HepG2 (cell line): Measurements from ENCODE around the gene HDAC10. TPM values are rescaled to one million over a fixed set of nuclear protein-coding genes. Genes with fewer than 3 reads are reported as not detected.

ENCODE experiments used
- AGO2 ChIP-seq: fragments of 200-400 bp; formaldehyde crosslinking; optimal IDR thresholded peaks from 2 replicates; pipeline ENCODE3; 2017; ENCODE audit warnings: mild to moderate bottlenecking, low read depth, low read length, moderate library complexity
- BATF2 ChIP-seq: sonication (generic); formaldehyde crosslinking; IDR thresholded peaks from 2 replicates; pipeline ENCODE4 v1.8.0; 2022; ENCODE audit warnings: mild to moderate bottlenecking, missing genetic modification reagents, moderate library complexity
- BRCA1 ChIP-seq: sonication (generic); formaldehyde crosslinking; IDR thresholded peaks from 2 replicates; pipeline ENCODE4 v1.4.0; 2020; ENCODE audit warnings: missing genetic modification reagents
- ELF3 ChIP-seq: IDR thresholded peaks from 2 replicates; pipeline ENCODE4 v1.6.1; 2016; ENCODE audit warnings: missing genetic modification reagents, missing compliant biosample characterization
- FOSL1 ChIP-seq: sonication (generic); formaldehyde crosslinking; IDR thresholded peaks from 2 replicates; pipeline ENCODE4 v1.9.0; 2021; ENCODE audit warnings: missing genetic modification reagents, borderline replicate concordance
- FOXA3 ChIP-seq: IDR thresholded peaks from 2 replicates; pipeline ENCODE4 v1.6.1; 2016; ENCODE audit warnings: missing genetic modification reagents, missing compliant biosample characterization
- GFI1 ChIP-seq: sonication (generic); formaldehyde crosslinking; IDR thresholded peaks from 2 replicates; pipeline ENCODE4 v1.5.0; 2020; ENCODE audit warnings: missing genetic modification reagents, mild to moderate bottlenecking, borderline replicate concordance
- HBP1 ChIP-seq: IDR thresholded peaks from 2 replicates; pipeline ENCODE4 v1.6.1; 2016; ENCODE audit warnings: low read depth, control low read depth
- MTA1 ChIP-seq: sonication (generic); formaldehyde crosslinking; IDR thresholded peaks from 2 replicates; pipeline ENCODE4 v1.4.0; 2020; ENCODE audit warnings: missing genetic modification reagents, mild to moderate bottlenecking, borderline replicate concordance
- MTA3 ChIP-seq: sonication (generic); formaldehyde crosslinking; IDR thresholded peaks from 2 replicates; pipeline ENCODE4 v1.4.0; 2020; ENCODE audit warnings: missing genetic modification reagents
- NFYC ChIP-seq: IDR thresholded peaks from 2 replicates; pipeline ENCODE4 v1.6.1; 2016; ENCODE audit warnings: missing genetic modification reagents, missing compliant biosample characterization
- PBX2 ChIP-seq: IDR thresholded peaks from 2 replicates; pipeline ENCODE4 v1.6.1; 2016; ENCODE audit warnings: control low read depth
- PLRG1 ChIP-seq: fragments of 450-650 bp; conservative IDR thresholded peaks from 2 replicates; pipeline ENCODE4 v1.6.1; 2016
- POLR2A ChIP-seq, 2 experiments: IDR thresholded peaks; 2 replicates each; pipeline ENCODE4 v1.6.1; 2011; ENCODE audit warnings: low read depth in 2 of 2, low read length in 2 of 2, mild to moderate bottlenecking in 1 of 2, moderate library complexity in 1 of 2; ENCODE audit not compliant: insufficient read depth in 1 of 2
- PPARG ChIP-seq: conservative IDR thresholded peaks from 2 replicates; pipeline ENCODE4 v1.6.1; 2016; ENCODE audit warnings: missing biosample characterization, missing genetic modification reagents
- ZNF225 ChIP-seq: sonication (generic); formaldehyde crosslinking; IDR thresholded peaks from 2 replicates; pipeline ENCODE4 v1.4.0; 2020; ENCODE audit warnings: mild to moderate bottlenecking, missing genetic modification reagents
- ZNF30 ChIP-seq: sonication (generic); formaldehyde crosslinking; IDR thresholded peaks from 2 replicates; pipeline ENCODE4 v1.5.0; 2020; ENCODE audit warnings: mild to moderate bottlenecking, missing genetic modification reagents
- ZNF784 ChIP-seq: sonication (generic); formaldehyde crosslinking; IDR thresholded peaks from 2 replicates; pipeline ENCODE4 v1.5.1; 2020; ENCODE audit warnings: missing genetic modification reagents, mild to moderate bottlenecking, borderline replicate concordance
- polyA plus RNA-seq, 8 experiments: library from polyadenylated mRNA; depleted of rRNA in 3 of 8; stranded (reverse) in 7 of 8; unstranded in 1 of 8; fragments of >200 nt; fragmentation: Illumina TruSeq in 4 of 8; extraction: Trizol in 4 of 8; gene quantifications; 2 replicates each; pipeline versions ENCODE4 v1.2.1 to v1.2.3, GENCODE V29; 2011 to 2016; ENCODE audit warnings: low read depth in 4 of 8, missing spikeins in 1 of 8, mixed read lengths in 1 of 8; ENCODE audit not compliant: insufficient read depth in 1 of 8
- total RNA-seq, 5 experiments: library from RNA; depleted of rRNA; stranded (reverse); fragments of >200 nt; fragmentation: Illumina TruSeq; extraction: Trizol; gene quantifications; 2 replicates each; pipeline ENCODE4 v1.2.3, GENCODE V29; 2016; ENCODE audit warnings: low read depth in 1 of 5
- TF ChIP-seq, protein P1 (sequence below): IDR thresholded peaks from 2 replicates; pipeline ENCODE4 v1.6.1; 2016; ENCODE audit warnings: missing biosample characterization, missing genetic modification reagents, low read depth
- TF ChIP-seq, protein P2 (sequence below): sonication (generic); formaldehyde crosslinking; IDR thresholded peaks from 2 replicates; pipeline ENCODE4 v1.4.0; 2020; ENCODE audit warnings: missing genetic modification reagents

Gene HDAC10
- total and polyA plus RNA-seq, 2 of the 13 experiments (the other 11 are each of a cell fraction or from before 2014, with no cell fraction given), result 13.9 to 14.9 TPM

GRCh38 chr22:50296658-50297490 is 45.8 kb upstream of the HDAC10 start (continued):
- TF ChIP-seq, protein P1, sequence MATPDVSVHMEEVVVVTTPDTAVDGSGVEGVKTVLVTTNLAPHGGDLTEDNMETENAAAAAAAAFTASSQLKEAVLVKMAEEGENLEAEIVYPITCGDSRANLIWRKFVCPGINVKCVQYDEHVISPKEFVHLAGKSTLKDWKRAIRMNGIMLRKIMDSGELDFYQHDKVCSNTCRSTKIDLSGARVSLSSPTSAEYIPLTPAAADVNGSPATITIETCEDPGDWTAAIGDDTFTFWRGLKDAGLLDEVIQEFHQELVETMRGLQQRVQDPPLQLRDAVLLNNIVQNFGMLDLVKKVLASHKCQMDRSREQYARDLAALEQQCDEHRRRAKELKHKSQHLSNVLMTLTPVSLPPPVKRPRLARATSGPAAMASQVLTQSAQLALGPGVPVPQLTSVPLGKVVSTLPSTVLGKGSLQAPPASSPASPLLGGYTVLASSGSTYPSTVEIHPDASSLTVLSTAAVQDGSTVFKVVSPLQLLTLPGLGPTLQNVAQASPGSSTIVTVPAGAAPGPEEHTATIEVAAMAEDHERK (CRISPR knock-in tag), result no peak
- TF ChIP-seq MTA1, result peak; percentile 75
- TF ChIP-seq MTA3 (CRISPR knock-in tag), result no peak
- no peak for TF ChIP-seq PPARG (CRISPR knock-in tag)
- TF ChIP-seq PLRG1, result no peak
- TF ChIP-seq AGO2, result peak; percentile 32
- TF ChIP-seq ZNF30, result no peak
- no peak for TF ChIP-seq FOSL1 (CRISPR knock-in tag)
- TF ChIP-seq PBX2 (CRISPR knock-in tag), result no peak
- no peak for TF ChIP-seq NFYC (CRISPR knock-in tag)
- no peak for TF ChIP-seq BATF2 (CRISPR knock-in tag)
- no peak for TF ChIP-seq ZNF225
- TF ChIP-seq ELF3 (CRISPR knock-in tag), result no peak
- TF ChIP-seq FOXA3 (CRISPR knock-in tag), result no peak
- no peak for TF ChIP-seq GFI1 (CRISPR knock-in tag)
- TF ChIP-seq BRCA1, result no peak
- no peak for TF ChIP-seq POLR2A (IDR thresholded peaks at IDR 0.05; ENCODE audit: insufficient read depth in 1 of 2, low read depth in 2 of 2, low read length in 2 of 2)
- no peak for TF ChIP-seq HBP1
- no peak for TF ChIP-seq ZNF784 (CRISPR knock-in tag)
- TF ChIP-seq, protein P2, sequence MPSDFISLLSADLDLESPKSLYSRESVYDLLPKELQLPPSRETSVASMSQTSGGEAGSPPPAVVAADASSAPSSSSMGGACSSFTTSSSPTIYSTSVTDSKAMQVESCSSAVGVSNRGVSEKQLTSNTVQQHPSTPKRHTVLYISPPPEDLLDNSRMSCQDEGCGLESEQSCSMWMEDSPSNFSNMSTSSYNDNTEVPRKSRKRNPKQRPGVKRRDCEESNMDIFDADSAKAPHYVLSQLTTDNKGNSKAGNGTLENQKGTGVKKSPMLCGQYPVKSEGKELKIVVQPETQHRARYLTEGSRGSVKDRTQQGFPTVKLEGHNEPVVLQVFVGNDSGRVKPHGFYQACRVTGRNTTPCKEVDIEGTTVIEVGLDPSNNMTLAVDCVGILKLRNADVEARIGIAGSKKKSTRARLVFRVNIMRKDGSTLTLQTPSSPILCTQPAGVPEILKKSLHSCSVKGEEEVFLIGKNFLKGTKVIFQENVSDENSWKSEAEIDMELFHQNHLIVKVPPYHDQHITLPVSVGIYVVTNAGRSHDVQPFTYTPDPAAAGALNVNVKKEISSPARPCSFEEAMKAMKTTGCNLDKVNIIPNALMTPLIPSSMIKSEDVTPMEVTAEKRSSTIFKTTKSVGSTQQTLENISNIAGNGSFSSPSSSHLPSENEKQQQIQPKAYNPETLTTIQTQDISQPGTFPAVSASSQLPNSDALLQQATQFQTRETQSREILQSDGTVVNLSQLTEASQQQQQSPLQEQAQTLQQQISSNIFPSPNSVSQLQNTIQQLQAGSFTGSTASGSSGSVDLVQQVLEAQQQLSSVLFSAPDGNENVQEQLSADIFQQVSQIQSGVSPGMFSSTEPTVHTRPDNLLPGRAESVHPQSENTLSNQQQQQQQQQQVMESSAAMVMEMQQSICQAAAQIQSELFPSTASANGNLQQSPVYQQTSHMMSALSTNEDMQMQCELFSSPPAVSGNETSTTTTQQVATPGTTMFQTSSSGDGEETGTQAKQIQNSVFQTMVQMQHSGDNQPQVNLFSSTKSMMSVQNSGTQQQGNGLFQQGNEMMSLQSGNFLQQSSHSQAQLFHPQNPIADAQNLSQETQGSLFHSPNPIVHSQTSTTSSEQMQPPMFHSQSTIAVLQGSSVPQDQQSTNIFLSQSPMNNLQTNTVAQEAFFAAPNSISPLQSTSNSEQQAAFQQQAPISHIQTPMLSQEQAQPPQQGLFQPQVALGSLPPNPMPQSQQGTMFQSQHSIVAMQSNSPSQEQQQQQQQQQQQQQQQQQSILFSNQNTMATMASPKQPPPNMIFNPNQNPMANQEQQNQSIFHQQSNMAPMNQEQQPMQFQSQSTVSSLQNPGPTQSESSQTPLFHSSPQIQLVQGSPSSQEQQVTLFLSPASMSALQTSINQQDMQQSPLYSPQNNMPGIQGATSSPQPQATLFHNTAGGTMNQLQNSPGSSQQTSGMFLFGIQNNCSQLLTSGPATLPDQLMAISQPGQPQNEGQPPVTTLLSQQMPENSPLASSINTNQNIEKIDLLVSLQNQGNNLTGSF (CRISPR knock-in tag), result no peak
